Measurements from ENCODE around the gene CDC42BPG. TPM values are rescaled to one million over a fixed set of nuclear protein-coding genes. Genes with fewer than 3 reads are reported as not detected.

Gene CDC42BPG
- total and polyA plus RNA-seq, 9 of the 15 experiments (the other 6 are each of a cell fraction or from before 2014, with no cell fraction given) = 0.04 to 8.8 (median 2.1) TPM

DNA sequence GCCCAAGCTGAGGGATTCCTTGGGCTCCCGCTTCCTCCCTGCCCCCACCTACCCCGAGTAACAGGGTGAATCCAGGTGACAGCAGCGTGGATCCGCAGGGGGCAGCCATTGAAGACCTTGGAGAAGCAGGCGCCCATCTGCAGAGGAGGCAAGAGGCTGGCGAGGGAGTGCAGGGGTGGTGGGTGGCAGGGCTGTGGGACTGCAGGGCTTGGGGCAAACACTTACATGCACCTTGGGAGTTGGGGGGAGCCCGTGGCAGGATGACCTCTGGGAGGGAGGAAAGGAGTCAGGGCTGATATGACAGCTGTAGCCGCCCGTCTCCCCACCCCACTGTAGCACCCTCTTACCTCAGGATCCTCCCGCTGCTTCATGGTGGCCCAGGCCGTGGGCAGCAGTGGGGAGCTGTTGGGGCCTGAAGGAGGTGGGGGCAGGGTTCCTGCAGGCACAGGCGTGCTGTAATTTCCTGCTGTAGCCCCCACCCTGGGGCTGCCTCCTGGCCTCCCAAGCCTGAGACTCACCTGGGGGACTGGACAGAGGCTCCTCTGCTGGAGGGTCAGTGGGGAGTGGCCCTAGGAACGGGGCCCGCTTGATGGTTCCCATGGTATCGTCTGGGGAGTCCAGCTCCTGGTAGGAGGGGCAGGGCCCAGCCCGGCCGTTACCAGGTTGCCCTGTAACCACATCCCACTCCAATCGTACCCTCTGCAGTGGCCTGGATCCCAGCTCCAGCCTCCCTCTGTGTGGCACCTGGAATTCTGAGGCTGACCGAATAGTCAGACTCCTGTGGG is 47.5 kb downstream of the CDC42BPG start:
- no peak for ATAC-seq
- WGBS (ENCODE audit: insufficient coverage, low coverage, missing lambda C conversion rate) = 88% methylated on average over 17 of the region's 19 CpGs
- ChIA-PET CTCF (ENCODE audit: low intra/inter-chr PET ratio) (no interaction called here), POLR2A (interaction anchor here (0.7 kb wide), 1 partner anchor 22 kb away, joined by 3 read pairs; no protein-coding TSS in a partner anchor)
- intact Hi-C loops (cut with micrococcal nuclease) (no loop called here), in situ Hi-C loops (cut with MboI) (no loop called here)
- Histone ChIP-seq H3K9me1 (ENCODE audit: control insufficient read depth, insufficient read depth, low read length) (no peaks in the 10 kb centered on the region), H3K27me3 (ENCODE audit: control insufficient read depth in 2 of 2, insufficient read depth in 2 of 2, low read length in 2 of 2) (no peaks in the 10 kb centered on the region), H3K9ac (ENCODE audit: insufficient read depth in 1 of 2, low read depth in 2 of 2, low read length in 2 of 2) (peak overlapping the region in 1 of 2 experiments; percentile 41; a peak in 1 of 4 replicates), H3K79me2 (ENCODE audit: control insufficient read depth, insufficient read depth, low read length) (no peaks in the 10 kb centered on the region), H3K36me3 (ENCODE audit: control insufficient read depth, insufficient read depth, low read length) (no peaks in the 10 kb centered on the region), H3K9me3 (replicated peaks; ENCODE audit: control insufficient read depth, insufficient read depth, low read depth, low read length) (no peaks in the 10 kb centered on the region), H3K4me1 (replicated peaks in 1 of 2; ENCODE audit: control insufficient read depth in 2 of 2, insufficient read depth in 2 of 2, low read length in 2 of 2) (peaks cover 15 to 55% of the 10 kb centered on the region in 2 experiments), H3K27ac (ENCODE audit: extremely low read depth, low read depth, low read length) (no peak overlapping the region), H2AFZ (ENCODE audit: low read depth, low read length) (no peak overlapping the region), H3K4me2 (ENCODE audit: insufficient read depth, low read length) (no peak overlapping the region), H3K4me3 (no peak overlapping the region), H4K20me1 (replicated peaks; ENCODE audit: control insufficient read depth, insufficient read depth, low read length) (no peaks in the 10 kb centered on the region)
- no peak for FAIRE-seq
- TF ChIP-seq TAF15 (IDR thresholded peaks at IDR 0.05; ENCODE audit: low read depth, low read length) (no peak), RBFOX2 (IDR thresholded peaks at IDR 0.05; ENCODE audit: low read depth, low read length) (peak; percentile 34; the same call in 1 of the 2 replicates), HMG20A (CRISPR knock-in tag; conservative IDR thresholded peaks at IDR 0.05) (no peak), GABPB1 (CRISPR knock-in tag; IDR thresholded peaks at IDR 0.05) (no peak), ZNF512 (tag; IDR thresholded peaks at IDR 0.05) (no peak)
- no TSS peak for BruUV-seq (replicated peaks)
- DNase-seq (ENCODE audit: extremely low read depth in 1 of 4, low spot score in 3 of 4) = no peak

Data from K562 (cell line).